Endothelial cell of umbilical vein (primary cell): ENCODE results near the gene MTF2. TPM values are rescaled to one million over a fixed set of nuclear protein-coding genes. Genes with fewer than 3 reads are reported as not detected.

Experiments
- BruUV-seq: library from RNA; stranded (reverse); fragments of 400-500 nt; replicated peaks from 2 replicates; lab custom pipeline; 2021; lab: Mats Ljungman, UMichigan
- CTCF ChIA-PET: fragments of 300-600, 350-600 bp; sonication (Branson Sonifier 250); formaldehyde crosslinking; loops from one replicate; lab custom pipeline; 2021; ENCODE audit warnings: antibody characterized with exemption, inconsistent platforms; lab: Charles Lee
- POLR2A ChIA-PET: fragments of 300-600, 350-600 bp; sonication (Branson Sonifier 250); formaldehyde crosslinking; loops from one replicate; lab custom pipeline; 2021; ENCODE audit warnings: antibody characterized with exemption, inconsistent platforms; lab: Charles Lee
- DNase-seq: peaks from one replicate; pipeline ENCODE4 v3.0.0-alpha.2; 2011; ENCODE audit warnings: low read depth, low spot score
- FAIRE-seq: peaks from 2 replicates; lab custom pipeline; 2011; peaks lifted over from hg19 to GRCh38; lab: Jason Lieb, UNC
- H2AFZ ChIP-seq: 2 replicates; pipeline ENCODE4 v1.6.0; 2012; ENCODE audit warnings: low read depth, low read length, control low read depth, inconsistent platforms
- H3K27ac ChIP-seq: 2 replicates; pipeline ENCODE4 v1.5.1; 2011; ENCODE audit warnings: low read depth, mild to moderate bottlenecking, control low read depth, low read length, moderate library complexity; ENCODE audit not compliant: insufficient read depth
- H3K27me3 ChIP-seq, 2 experiments: 2 replicates each; pipeline versions ENCODE4 v1.6.0 to v1.6.1; 2011; ENCODE audit warnings: low read length in 2 of 2, mixed read lengths in 1 of 2; ENCODE audit not compliant: control insufficient read depth in 2 of 2, insufficient read depth in 2 of 2
- H3K36me3 ChIP-seq, 2 experiments: 2 replicates in 1 of 2; 3 replicates in 1 of 2; pipeline ENCODE4 v1.5.1; 2011; ENCODE audit warnings: low read length in 2 of 2, mild to moderate bottlenecking in 1 of 2, moderate library complexity in 1 of 2; ENCODE audit not compliant: control insufficient read depth in 2 of 2, insufficient read depth in 2 of 2; ENCODE audit errors: extremely low read depth in 1 of 2
- H3K4me1 ChIP-seq: 3 replicates; pipeline ENCODE4 v1.5.1; 2011; ENCODE audit warnings: mild to moderate bottlenecking, low read length; ENCODE audit not compliant: control insufficient read depth, insufficient read depth; ENCODE audit errors: extremely low read depth
- H3K4me2 ChIP-seq: 2 replicates; pipeline ENCODE4 v1.6.1; 2011; ENCODE audit warnings: low read length, control low read depth, mixed read lengths; ENCODE audit not compliant: insufficient read depth
- H3K4me3 ChIP-seq, 3 experiments: fragments of 200-600 bp in 1 of 3; sonication (generic), shearing (Covaris generic) in 1 of 3; replicated peaks in 1 of 3; 2 replicates each; pipeline ENCODE4 v1.5.1; 2011 to 2016; ENCODE audit warnings: control low read depth in 3 of 3, low read length in 3 of 3, mild to moderate bottlenecking in 2 of 3, inconsistent platforms in 1 of 3, low read depth in 1 of 3, moderate library complexity in 1 of 3; ENCODE audit not compliant: insufficient read depth in 1 of 3
- H3K79me2 ChIP-seq: 2 replicates; pipeline ENCODE4 v1.6.0; 2012; ENCODE audit warnings: low read length, inconsistent platforms; ENCODE audit not compliant: control insufficient read depth, insufficient read depth
- H3K9ac ChIP-seq: replicated peaks from 2 replicates; pipeline ENCODE3; 2011; ENCODE audit warnings: low read length, control low read depth; ENCODE audit not compliant: insufficient read depth; ENCODE audit errors: extremely low read depth
- H3K9me1 ChIP-seq: replicated peaks from 3 replicates; pipeline ENCODE4 v1.6.0; 2011; ENCODE audit warnings: mild to moderate bottlenecking, low read length; ENCODE audit not compliant: control insufficient read depth, insufficient read depth; ENCODE audit errors: extremely low read depth
- H3K9me3 ChIP-seq: replicated peaks from 2 replicates; pipeline ENCODE4 v1.5.1; 2012; ENCODE audit warnings: low read length, inconsistent platforms; ENCODE audit not compliant: control insufficient read depth, insufficient read depth
- H4K20me1 ChIP-seq: replicated peaks from 2 replicates; pipeline ENCODE3; 2011; ENCODE audit warnings: mild to moderate bottlenecking, low read length; ENCODE audit not compliant: control insufficient read depth, insufficient read depth; ENCODE audit errors: extremely low read depth
- CTCF ChIP-seq, 2 donors: IDR thresholded peaks; 1 replicate in 1 of 2; 2 replicates in 1 of 2; pipeline ENCODE4 v1.5.1; 2011; ENCODE audit warnings: low read length in 2 of 2, mild to moderate bottlenecking in 2 of 2, moderate library complexity in 2 of 2, control low read depth in 1 of 2, inconsistent platforms in 1 of 2, low read depth in 1 of 2; ENCODE audit not compliant: insufficient read depth in 1 of 2; ENCODE audit errors: extremely low read depth in 1 of 2
- EZH2 ChIP-seq: IDR thresholded peaks from 2 replicates; pipeline ENCODE4 v1.6.1; 2012; ENCODE audit warnings: borderline replicate concordance, low read depth, mild to moderate bottlenecking, moderate library complexity, low read length, inconsistent platforms; ENCODE audit not compliant: severe bottlenecking
- FOS ChIP-seq: IDR thresholded peaks from 2 replicates; pipeline ENCODE4 v1.6.1; 2011; ENCODE audit warnings: mild to moderate bottlenecking, low read length, moderate library complexity, borderline replicate concordance; ENCODE audit not compliant: insufficient read depth
- GATA2 ChIP-seq: IDR thresholded peaks from 2 replicates; pipeline ENCODE4 v1.7.0; 2011; ENCODE audit warnings: low read depth, mild to moderate bottlenecking, moderate library complexity, mixed read lengths, low read length; ENCODE audit not compliant: insufficient read length, insufficient read depth
- JUN ChIP-seq: IDR thresholded peaks from 2 replicates; pipeline ENCODE4 v1.6.1; 2011; ENCODE audit warnings: borderline replicate concordance, low read depth; ENCODE audit not compliant: insufficient read length, insufficient read depth
- MAX ChIP-seq: IDR thresholded peaks from 2 replicates; pipeline ENCODE4 v1.6.1; 2011; ENCODE audit not compliant: insufficient read depth, insufficient read length
- MYC ChIP-seq: IDR thresholded peaks from one replicate; pipeline ENCODE4 v1.6.1; 2011; ENCODE audit warnings: mild to moderate bottlenecking, low read depth, low read length
- POLR2A ChIP-seq: IDR thresholded peaks from 2 replicates; pipeline ENCODE4 v1.6.1; 2012; ENCODE audit warnings: low read depth, mild to moderate bottlenecking, control low read depth, low read length
- POLR2AphosphoS5 ChIP-seq: IDR thresholded peaks from 2 replicates; pipeline ENCODE4 v1.6.1; 2012; ENCODE audit warnings: low read depth, mild to moderate bottlenecking, control low read depth, low read length, moderate library complexity; ENCODE audit not compliant: insufficient read depth
- dilution Hi-C: fragments of 300-500 bp; cut with MboI; formaldehyde crosslinking; loops from one replicate; pipeline ENCODE4 v1.15.0; 2019; ENCODE audit warnings: low sequenced_read_pairs; ENCODE audit not compliant: extremely low pct_ligation_motif_present
- intact Hi-C: fragments of 100-400 bp; cut with micrococcal nuclease; formaldehyde crosslinking; loops from one replicate; pipeline ENCODE4 v1.10.0; 2022
- polyA plus RNA-seq, 4 experiments: library from polyadenylated mRNA; depleted of rRNA in 3 of 4; stranded (reverse) in 3 of 4; unstranded in 1 of 4; fragments of >200 nt; gene quantifications; 2 replicates each; pipeline versions ENCODE4 v1.2.1 to v1.2.3, GENCODE V29; 2011 to 2012; ENCODE audit warnings: missing spikeins in 1 of 4
- total RNA-seq: library from RNA; stranded (reverse); gene quantifications from 2 replicates; pipeline ENCODE4 v1.2.3, GENCODE V29; 2021

MTF2 gene
- total and polyA plus RNA-seq, 2 donors (not counting 3 experiments of a cell fraction or from before 2014, with no cell fraction given) = 20.1 to 40.5 TPM

- BruUV-seq = no TSS peak
- H3K4me3 ChIP-seq = no peak overlapping the region
- peaks cover 4 to 15% of the 10 kb centered on the region in 2 experiments for H3K36me3 ChIP-seq
- TF ChIP-seq POLR2A = no peak
- TF ChIP-seq MYC = no peak
- TF ChIP-seq CTCF (IDR thresholded peaks at IDR 0.05; ENCODE audit: extremely low read depth in 1 of 2, insufficient read depth in 1 of 2, low read depth in 1 of 2, low read length in 2 of 2) = no peak
- TF ChIP-seq MAX = no peak
- TF ChIP-seq GATA2 = no peak
- no peak for TF ChIP-seq POLR2AphosphoS5
- no peak for TF ChIP-seq EZH2
- TF ChIP-seq FOS = no peak
- no peak for TF ChIP-seq JUN
- H2AFZ ChIP-seq = no peak overlapping the region
- H3K4me1 ChIP-seq = peaks cover 11% of the 10 kb centered on the region
- no peak for FAIRE-seq
- DNase-seq = no peak
- H3K9me3 ChIP-seq = no peaks in the 10 kb centered on the region
- H3K9me1 ChIP-seq = no peaks in the 10 kb centered on the region
- dilution Hi-C loops = no loop called here
- no peak overlapping the region for H3K9ac ChIP-seq
- ChIA-PET CTCF (interaction anchor here (0.9 to 1.4 kb wide), 3 partner anchors 10 to 41 kb away, joined by 3 to 4 read pairs (median 3); partner anchors contain the start of gene MTF2), POLR2A (no interaction called here)
- no peak overlapping the region for H3K4me2 ChIP-seq
- intact Hi-C loops = no loop called here
- no peaks in the 10 kb centered on the region for H3K79me2 ChIP-seq
- H3K27ac ChIP-seq = no peak overlapping the region
- no peaks in the 10 kb centered on the region for H4K20me1 ChIP-seq
- H3K27me3 ChIP-seq = no peaks in the 10 kb centered on the region
These were observed 41.5 kb downstream of the MTF2 start for GRCh38 chr1:93120614-93121013.
